DND-41 (cell line): ENCODE results near the gene VPS13A.

Experiments used
- CTCF ChIP-seq: IDR thresholded peaks from 2 replicates; pipeline ENCODE4 v1.5.1; 2012; ENCODE audit warnings: borderline replicate concordance, low read length, moderate library complexity, mild to moderate bottlenecking; ENCODE audit not compliant: poor library complexity, severe bottlenecking; ENCODE audit errors: extremely low read depth
- EZH2 ChIP-seq: IDR thresholded peaks from 3 replicates; pipeline ENCODE4 v1.6.1; 2012; ENCODE audit warnings: borderline replicate concordance, low read depth, mild to moderate bottlenecking, moderate library complexity, low read length, inconsistent platforms; ENCODE audit not compliant: severe bottlenecking

GRCh38 chr9:77183581-77183980 is 6.2 kb downstream of the VPS13A start:
- TF ChIP-seq CTCF (no peak), EZH2 (no peak)
